ENCODE data around the gene ADAM30. TPM values are rescaled to one million over a fixed set of nuclear protein-coding genes. Genes with fewer than 3 reads are reported as not detected.
"Not testable (repeated sequence)": the region's sequence is repeated elsewhere in the genome, so short reads cannot be mapped to it uniquely, and the experiment has no call there.

ADAM30 gene
- total RNA-seq, 2 donors from 2014 or later = 2.0 TPM; not detected in 1

- DNase-seq (ENCODE audit: low spot score) = no peak
- H3K27me3 ChIP-seq (replicated peaks; ENCODE audit: insufficient read depth) = no peaks in the 10 kb centered on the region
- WGBS = 82% methylated on average over 2 of the region's 2 CpGs
- no peak overlapping the region for H3K4me3 ChIP-seq
- intact Hi-C loops (cut with DNase I) = no loop called here
- no peak overlapping the region for H3K27ac ChIP-seq
- TF ChIP-seq POLR2AphosphoS5 (IDR thresholded peaks at IDR 0.05) (no peak), POLR2A (IDR thresholded peaks at IDR 0.05) (no peak)
- TF ChIP-seq, protein P1, sequence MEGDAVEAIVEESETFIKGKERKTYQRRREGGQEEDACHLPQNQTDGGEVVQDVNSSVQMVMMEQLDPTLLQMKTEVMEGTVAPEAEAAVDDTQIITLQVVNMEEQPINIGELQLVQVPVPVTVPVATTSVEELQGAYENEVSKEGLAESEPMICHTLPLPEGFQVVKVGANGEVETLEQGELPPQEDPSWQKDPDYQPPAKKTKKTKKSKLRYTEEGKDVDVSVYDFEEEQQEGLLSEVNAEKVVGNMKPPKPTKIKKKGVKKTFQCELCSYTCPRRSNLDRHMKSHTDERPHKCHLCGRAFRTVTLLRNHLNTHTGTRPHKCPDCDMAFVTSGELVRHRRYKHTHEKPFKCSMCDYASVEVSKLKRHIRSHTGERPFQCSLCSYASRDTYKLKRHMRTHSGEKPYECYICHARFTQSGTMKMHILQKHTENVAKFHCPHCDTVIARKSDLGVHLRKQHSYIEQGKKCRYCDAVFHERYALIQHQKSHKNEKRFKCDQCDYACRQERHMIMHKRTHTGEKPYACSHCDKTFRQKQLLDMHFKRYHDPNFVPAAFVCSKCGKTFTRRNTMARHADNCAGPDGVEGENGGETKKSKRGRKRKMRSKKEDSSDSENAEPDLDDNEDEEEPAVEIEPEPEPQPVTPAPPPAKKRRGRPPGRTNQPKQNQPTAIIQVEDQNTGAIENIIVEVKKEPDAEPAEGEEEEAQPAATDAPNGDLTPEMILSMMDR (IDR thresholded peaks at IDR 0.05) = no peak
- no peaks in the 10 kb centered on the region for H3K9me3 ChIP-seq
- no peaks in the 10 kb centered on the region for H3K4me1 ChIP-seq (replicated peaks)
- H3K36me3 ChIP-seq = no peaks in the 10 kb centered on the region
These were observed 38.2 kb downstream of the ADAM30 start for GRCh38 chr1:119858126-119858525.

GRCh38 chr1:119853155-119853554 is 43.2 kb downstream of the ADAM30 start:
- no peak overlapping the region for H3K27ac ChIP-seq
- intact Hi-C loops (cut with DNase I) = no loop called here
- no peaks in the 10 kb centered on the region for H3K27me3 ChIP-seq (replicated peaks; ENCODE audit: insufficient read depth)
- TF ChIP-seq, protein P1 (IDR thresholded peaks at IDR 0.05) = no peak
- TF ChIP-seq POLR2AphosphoS5 (IDR thresholded peaks at IDR 0.05) = no peak
- no peak for TF ChIP-seq POLR2A (IDR thresholded peaks at IDR 0.05)
- no peaks in the 10 kb centered on the region for H3K4me1 ChIP-seq (replicated peaks)
- WGBS = 93% methylated on average over 22 of the region's 23 CpGs
- DNase-seq (ENCODE audit: low spot score) = no peak
- no peaks in the 10 kb centered on the region for H3K9me3 ChIP-seq
- no peak overlapping the region for H3K4me3 ChIP-seq
- H3K36me3 ChIP-seq = no peaks in the 10 kb centered on the region

GRCh38 chr1:119844206-119844605 is 52.1 kb downstream of the ADAM30 start:
- H3K4me1 ChIP-seq (replicated peaks); H3K36me3 ChIP-seq; H3K27ac ChIP-seq; H3K9me3 ChIP-seq; H3K27me3 ChIP-seq (replicated peaks; ENCODE audit: insufficient read depth); H3K4me3 ChIP-seq; DNase-seq (ENCODE audit: low spot score); intact Hi-C loops (cut with DNase I): not testable (repeated sequence)
- 65% methylated on average over 6 of the region's 6 CpGs for WGBS

Other genes with a start within 250 kb of the ADAM30 start
- 10 to 100 TPM; 17.4 to 25.6 TPM for gene ZNF697, start 248.2 kb downstream of the ADAM30 start, total RNA-seq
- gene PHGDH, start 184.6 kb downstream of the ADAM30 start, total RNA-seq = 100 to 1,000 TPM; 185 to 307 TPM
- 10 to 100 TPM in 1 of 2 donors, 1 to 10 TPM in 1; 4.6 to 21.5 TPM for gene HMGCS2, start 127.6 kb downstream of the ADAM30 start, total RNA-seq
- gene REG4, start 85.1 kb downstream of the ADAM30 start, total RNA-seq = 1 to 10 TPM in 1 of 2 donors, under 1 TPM in 1; 0.62 to 2.0 TPM
- gene NOTCH2, start 173.1 kb upstream of the ADAM30 start, total RNA-seq = 100 to 1,000 TPM in 1 of 2 donors, 10 to 100 TPM in 1; 77.7 to 231 TPM